Endothelial cell of umbilical vein (primary cell): ENCODE measurements around the gene TIFAB. TPM values are rescaled to one million over a fixed set of nuclear protein-coding genes. Genes with fewer than 3 reads are reported as not detected.

Source experiments
- BruUV-seq: library from RNA; stranded (reverse); fragments of 400-500 nt; replicated peaks from 2 replicates; lab custom pipeline; 2021; lab: Mats Ljungman, UMichigan
- CTCF ChIA-PET: fragments of 300-600, 350-600 bp; sonication (Branson Sonifier 250); formaldehyde crosslinking; loops from one replicate; lab custom pipeline; 2021; ENCODE audit warnings: antibody characterized with exemption, inconsistent platforms; lab: Charles Lee
- POLR2A ChIA-PET: fragments of 300-600, 350-600 bp; sonication (Branson Sonifier 250); formaldehyde crosslinking; loops from one replicate; lab custom pipeline; 2021; ENCODE audit warnings: antibody characterized with exemption, inconsistent platforms; lab: Charles Lee
- DNase-seq: peaks from one replicate; pipeline ENCODE4 v3.0.0-alpha.2; 2011; ENCODE audit warnings: low read depth, low spot score
- FAIRE-seq: peaks from 2 replicates; lab custom pipeline; 2011; peaks lifted over from hg19 to GRCh38; lab: Jason Lieb, UNC
- H2AFZ ChIP-seq: 2 replicates; pipeline ENCODE4 v1.6.0; 2012; ENCODE audit warnings: low read depth, low read length, control low read depth, inconsistent platforms
- H3K27ac ChIP-seq: 2 replicates; pipeline ENCODE4 v1.5.1; 2011; ENCODE audit warnings: low read depth, mild to moderate bottlenecking, control low read depth, low read length, moderate library complexity; ENCODE audit not compliant: insufficient read depth
- H3K27me3 ChIP-seq, 2 experiments: 2 replicates each; pipeline versions ENCODE4 v1.6.0 to v1.6.1; 2011; ENCODE audit warnings: low read length in 2 of 2, mixed read lengths in 1 of 2; ENCODE audit not compliant: control insufficient read depth in 2 of 2, insufficient read depth in 2 of 2
- H3K36me3 ChIP-seq, 2 experiments: 2 replicates in 1 of 2; 3 replicates in 1 of 2; pipeline ENCODE4 v1.5.1; 2011; ENCODE audit warnings: low read length in 2 of 2, mild to moderate bottlenecking in 1 of 2, moderate library complexity in 1 of 2; ENCODE audit not compliant: control insufficient read depth in 2 of 2, insufficient read depth in 2 of 2; ENCODE audit errors: extremely low read depth in 1 of 2
- H3K4me1 ChIP-seq: 3 replicates; pipeline ENCODE4 v1.5.1; 2011; ENCODE audit warnings: mild to moderate bottlenecking, low read length; ENCODE audit not compliant: control insufficient read depth, insufficient read depth; ENCODE audit errors: extremely low read depth
- H3K4me2 ChIP-seq: 2 replicates; pipeline ENCODE4 v1.6.1; 2011; ENCODE audit warnings: low read length, control low read depth, mixed read lengths; ENCODE audit not compliant: insufficient read depth
- H3K4me3 ChIP-seq, 3 experiments: fragments of 200-600 bp in 1 of 3; sonication (generic), shearing (Covaris generic) in 1 of 3; replicated peaks in 1 of 3; 2 replicates each; pipeline ENCODE4 v1.5.1; 2011 to 2016; ENCODE audit warnings: control low read depth in 3 of 3, low read length in 3 of 3, mild to moderate bottlenecking in 2 of 3, inconsistent platforms in 1 of 3, low read depth in 1 of 3, moderate library complexity in 1 of 3; ENCODE audit not compliant: insufficient read depth in 1 of 3
- H3K79me2 ChIP-seq: 2 replicates; pipeline ENCODE4 v1.6.0; 2012; ENCODE audit warnings: low read length, inconsistent platforms; ENCODE audit not compliant: control insufficient read depth, insufficient read depth
- H3K9ac ChIP-seq: replicated peaks from 2 replicates; pipeline ENCODE3; 2011; ENCODE audit warnings: low read length, control low read depth; ENCODE audit not compliant: insufficient read depth; ENCODE audit errors: extremely low read depth
- H3K9me1 ChIP-seq: replicated peaks from 3 replicates; pipeline ENCODE4 v1.6.0; 2011; ENCODE audit warnings: mild to moderate bottlenecking, low read length; ENCODE audit not compliant: control insufficient read depth, insufficient read depth; ENCODE audit errors: extremely low read depth
- H3K9me3 ChIP-seq: replicated peaks from 2 replicates; pipeline ENCODE4 v1.5.1; 2012; ENCODE audit warnings: low read length, inconsistent platforms; ENCODE audit not compliant: control insufficient read depth, insufficient read depth
- H4K20me1 ChIP-seq: replicated peaks from 2 replicates; pipeline ENCODE3; 2011; ENCODE audit warnings: mild to moderate bottlenecking, low read length; ENCODE audit not compliant: control insufficient read depth, insufficient read depth; ENCODE audit errors: extremely low read depth
- EZH2 ChIP-seq: IDR thresholded peaks from 2 replicates; pipeline ENCODE4 v1.6.1; 2012; ENCODE audit warnings: borderline replicate concordance, low read depth, mild to moderate bottlenecking, moderate library complexity, low read length, inconsistent platforms; ENCODE audit not compliant: severe bottlenecking
- FOS ChIP-seq: IDR thresholded peaks from 2 replicates; pipeline ENCODE4 v1.6.1; 2011; ENCODE audit warnings: mild to moderate bottlenecking, low read length, moderate library complexity, borderline replicate concordance; ENCODE audit not compliant: insufficient read depth
- GATA2 ChIP-seq: IDR thresholded peaks from 2 replicates; pipeline ENCODE4 v1.7.0; 2011; ENCODE audit warnings: low read depth, mild to moderate bottlenecking, moderate library complexity, mixed read lengths, low read length; ENCODE audit not compliant: insufficient read length, insufficient read depth
- JUN ChIP-seq: IDR thresholded peaks from 2 replicates; pipeline ENCODE4 v1.6.1; 2011; ENCODE audit warnings: borderline replicate concordance, low read depth; ENCODE audit not compliant: insufficient read length, insufficient read depth
- MYC ChIP-seq: IDR thresholded peaks from one replicate; pipeline ENCODE4 v1.6.1; 2011; ENCODE audit warnings: mild to moderate bottlenecking, low read depth, low read length
- POLR2A ChIP-seq: IDR thresholded peaks from 2 replicates; pipeline ENCODE4 v1.6.1; 2012; ENCODE audit warnings: low read depth, mild to moderate bottlenecking, control low read depth, low read length
- POLR2AphosphoS5 ChIP-seq: IDR thresholded peaks from 2 replicates; pipeline ENCODE4 v1.6.1; 2012; ENCODE audit warnings: low read depth, mild to moderate bottlenecking, control low read depth, low read length, moderate library complexity; ENCODE audit not compliant: insufficient read depth
- dilution Hi-C: fragments of 300-500 bp; cut with MboI; formaldehyde crosslinking; loops from one replicate; pipeline ENCODE4 v1.15.0; 2019; ENCODE audit warnings: low sequenced_read_pairs; ENCODE audit not compliant: extremely low pct_ligation_motif_present
- intact Hi-C: fragments of 100-400 bp; cut with micrococcal nuclease; formaldehyde crosslinking; loops from one replicate; pipeline ENCODE4 v1.10.0; 2022
- polyA plus RNA-seq, 4 experiments: library from polyadenylated mRNA; depleted of rRNA in 3 of 4; stranded (reverse) in 3 of 4; unstranded in 1 of 4; fragments of >200 nt; gene quantifications; 2 replicates each; pipeline versions ENCODE4 v1.2.1 to v1.2.3, GENCODE V29; 2011 to 2012; ENCODE audit warnings: missing spikeins in 1 of 4
- total RNA-seq: library from RNA; stranded (reverse); gene quantifications from 2 replicates; pipeline ENCODE4 v1.2.3, GENCODE V29; 2021
- TF ChIP-seq, protein P1 (sequence below), 2 donors: IDR thresholded peaks; 1 replicate in 1 of 2; 2 replicates in 1 of 2; pipeline ENCODE4 v1.5.1; 2011; ENCODE audit warnings: low read length in 2 of 2, mild to moderate bottlenecking in 2 of 2, moderate library complexity in 2 of 2, control low read depth in 1 of 2, inconsistent platforms in 1 of 2, low read depth in 1 of 2; ENCODE audit not compliant: insufficient read depth in 1 of 2; ENCODE audit errors: extremely low read depth in 1 of 2
- TF ChIP-seq, protein P2 (sequence below): IDR thresholded peaks from 2 replicates; pipeline ENCODE4 v1.6.1; 2011; ENCODE audit not compliant: insufficient read depth, insufficient read length

The TIFAB gene
- total and polyA plus RNA-seq, 2 donors (not counting 3 experiments of a cell fraction or from before 2014, with no cell fraction given): not detected

DNA sequence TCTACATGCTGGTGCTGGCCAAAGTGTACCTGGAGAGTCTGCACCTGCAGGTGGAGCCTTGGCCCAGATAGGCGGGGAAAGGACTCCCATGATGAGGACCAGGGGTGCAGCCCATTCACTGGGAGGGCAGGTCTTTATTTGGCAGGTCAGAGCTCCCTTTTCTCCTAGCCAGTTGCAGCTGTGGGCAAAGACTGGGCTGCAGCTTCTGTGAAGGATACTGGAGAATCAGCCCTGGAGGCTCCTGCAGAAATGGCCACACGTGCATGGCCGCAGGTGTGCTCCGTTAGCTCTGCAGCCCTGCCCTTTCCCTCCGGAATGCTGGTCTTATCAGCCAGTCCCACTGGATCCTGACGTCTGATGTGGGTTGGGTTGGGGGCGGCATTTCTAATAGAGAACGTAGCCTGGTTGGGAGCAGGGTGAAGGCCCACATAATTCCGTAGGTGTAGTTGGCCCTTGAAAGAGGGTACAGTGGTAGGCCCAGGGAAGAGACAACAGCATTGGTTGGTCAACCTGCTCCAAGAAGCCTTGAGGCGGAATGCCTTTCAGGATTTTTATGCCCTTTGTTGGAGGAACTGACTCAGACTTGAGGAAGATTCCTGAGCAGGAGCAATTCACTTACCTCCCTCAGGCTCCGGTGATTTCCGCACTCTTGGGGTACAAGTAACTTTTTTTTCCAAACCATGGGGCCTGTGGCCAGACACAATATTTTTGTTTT is 22.0 kb upstream of the TIFAB start:
- no peak overlapping the region for H3K27ac ChIP-seq
- H3K9me1 ChIP-seq: no peaks in the 10 kb centered on the region
- TF ChIP-seq GATA2 (no peak), FOS (no peak), EZH2 (no peak), POLR2A (no peak), POLR2AphosphoS5 (no peak), MYC (no peak), JUN (no peak)
- TF ChIP-seq, protein P1, sequence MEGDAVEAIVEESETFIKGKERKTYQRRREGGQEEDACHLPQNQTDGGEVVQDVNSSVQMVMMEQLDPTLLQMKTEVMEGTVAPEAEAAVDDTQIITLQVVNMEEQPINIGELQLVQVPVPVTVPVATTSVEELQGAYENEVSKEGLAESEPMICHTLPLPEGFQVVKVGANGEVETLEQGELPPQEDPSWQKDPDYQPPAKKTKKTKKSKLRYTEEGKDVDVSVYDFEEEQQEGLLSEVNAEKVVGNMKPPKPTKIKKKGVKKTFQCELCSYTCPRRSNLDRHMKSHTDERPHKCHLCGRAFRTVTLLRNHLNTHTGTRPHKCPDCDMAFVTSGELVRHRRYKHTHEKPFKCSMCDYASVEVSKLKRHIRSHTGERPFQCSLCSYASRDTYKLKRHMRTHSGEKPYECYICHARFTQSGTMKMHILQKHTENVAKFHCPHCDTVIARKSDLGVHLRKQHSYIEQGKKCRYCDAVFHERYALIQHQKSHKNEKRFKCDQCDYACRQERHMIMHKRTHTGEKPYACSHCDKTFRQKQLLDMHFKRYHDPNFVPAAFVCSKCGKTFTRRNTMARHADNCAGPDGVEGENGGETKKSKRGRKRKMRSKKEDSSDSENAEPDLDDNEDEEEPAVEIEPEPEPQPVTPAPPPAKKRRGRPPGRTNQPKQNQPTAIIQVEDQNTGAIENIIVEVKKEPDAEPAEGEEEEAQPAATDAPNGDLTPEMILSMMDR (IDR thresholded peaks at IDR 0.05; ENCODE audit: extremely low read depth in 1 of 2, insufficient read depth in 1 of 2, low read depth in 1 of 2, low read length in 2 of 2): no peak
- TF ChIP-seq, protein P2, sequence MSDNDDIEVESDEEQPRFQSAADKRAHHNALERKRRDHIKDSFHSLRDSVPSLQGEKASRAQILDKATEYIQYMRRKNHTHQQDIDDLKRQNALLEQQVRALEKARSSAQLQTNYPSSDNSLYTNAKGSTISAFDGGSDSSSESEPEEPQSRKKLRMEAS: no peak
- H3K27me3 ChIP-seq: peaks cover 28 to 49% of the 10 kb centered on the region in 2 experiments
- H3K79me2 ChIP-seq: no peaks in the 10 kb centered on the region
- no peaks in the 10 kb centered on the region for H3K36me3 ChIP-seq
- no peak overlapping the region for H3K4me3 ChIP-seq
- intact Hi-C loops (no loop called here), dilution Hi-C loops (loop anchor here (25.0 kb wide), 1 partner anchor 88 kb away; no protein-coding TSS in a partner anchor)
- no peaks in the 10 kb centered on the region for H3K9me3 ChIP-seq
- H3K9ac ChIP-seq: no peak overlapping the region
- no peak for DNase-seq
- H2AFZ ChIP-seq: no peak overlapping the region
- ChIA-PET CTCF (interaction anchor here (0.9 to 21.5 kb wide), 5 partner anchors 8 to 93 kb away, joined by 4 to 664 read pairs (median 11); no protein-coding TSS in a partner anchor), POLR2A (no interaction called here)
- no TSS peak for BruUV-seq
- H3K4me1 ChIP-seq: no peaks in the 10 kb centered on the region
- no peak for FAIRE-seq
- no peaks in the 10 kb centered on the region for H4K20me1 ChIP-seq
- H3K4me2 ChIP-seq: no peak overlapping the region
